GM21529 (cell line): Measurements from ENCODE around the gene TEX54.
"Not testable (repeated sequence)": the region's sequence is repeated elsewhere in the genome, so short reads cannot be mapped to it uniquely, and the experiment has no call there.

ENCODE experiments used
- ATAC-seq: cut with Tn5 transposase; IDR thresholded peaks from one replicate; pipeline ENCODE4 v1.9.1; 2021; ENCODE audit not compliant: unreplicated experiment

The TEX54 gene

DNA sequence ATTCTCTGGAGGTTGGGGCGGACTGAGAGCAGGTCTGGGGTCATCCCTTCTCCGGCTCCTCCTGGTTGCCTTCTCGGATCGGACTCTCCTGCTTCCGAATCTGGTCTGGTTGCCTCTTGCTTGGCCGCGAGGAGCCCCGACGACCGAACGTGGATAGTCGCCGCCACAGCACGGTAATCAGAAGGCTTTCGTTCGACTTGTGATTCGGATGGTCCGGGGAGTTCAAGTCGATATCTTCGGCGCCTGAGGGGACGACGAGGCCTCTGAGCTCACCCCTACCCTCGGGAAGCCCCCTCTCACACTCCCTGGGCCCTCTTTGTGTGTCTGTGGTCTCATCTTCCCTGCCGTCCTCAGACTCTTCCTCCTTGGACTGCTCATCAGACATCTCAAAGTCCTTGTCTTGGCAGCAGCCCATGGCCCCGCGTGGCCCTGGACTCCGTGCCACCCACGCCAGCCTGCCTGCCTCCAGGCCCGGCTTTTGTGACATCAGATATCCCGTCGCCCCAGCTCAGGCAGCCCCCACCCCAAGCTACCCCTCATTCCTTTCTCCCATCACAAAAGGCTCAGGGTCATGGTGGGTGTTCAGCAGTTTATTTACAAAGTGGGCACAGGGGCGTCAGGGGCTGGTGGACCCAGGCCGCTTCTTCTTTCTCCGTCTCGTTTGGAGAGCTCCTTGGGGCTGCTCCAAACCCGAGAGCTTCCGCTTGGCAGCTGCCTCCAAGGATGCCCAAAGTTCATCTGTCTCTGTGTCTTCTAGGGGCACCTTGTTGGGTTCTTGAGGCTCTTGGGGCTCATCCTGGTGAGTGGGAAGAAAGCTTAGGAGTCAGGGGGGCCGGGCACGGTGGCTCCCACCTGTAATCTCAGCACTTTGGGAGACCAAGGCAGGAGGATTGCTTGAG is at the start of gene TEX54:
TSS of gene TEX54 (minus strand) at position 506 of the 899 bp plus-strand sequence.
- ATAC-seq, result peak; percentile 4

DNA sequence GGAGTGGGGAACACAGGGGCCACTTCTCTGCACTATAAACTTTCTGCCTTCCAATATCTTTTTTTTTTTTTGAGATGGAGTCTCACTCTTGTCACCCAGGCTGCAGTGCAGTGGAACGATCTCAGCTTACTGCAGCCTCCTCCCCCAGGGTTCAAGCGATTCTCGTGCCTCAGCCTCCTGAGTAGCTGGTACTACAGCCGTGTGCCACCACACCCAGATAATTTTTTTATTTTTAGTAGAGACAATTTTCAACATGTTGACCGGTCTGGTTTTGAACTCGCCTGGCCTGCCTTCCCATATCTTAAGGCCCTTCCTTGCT is 49.7 kb upstream of the TEX54 start:
- ATAC-seq, result no peak

DNA sequence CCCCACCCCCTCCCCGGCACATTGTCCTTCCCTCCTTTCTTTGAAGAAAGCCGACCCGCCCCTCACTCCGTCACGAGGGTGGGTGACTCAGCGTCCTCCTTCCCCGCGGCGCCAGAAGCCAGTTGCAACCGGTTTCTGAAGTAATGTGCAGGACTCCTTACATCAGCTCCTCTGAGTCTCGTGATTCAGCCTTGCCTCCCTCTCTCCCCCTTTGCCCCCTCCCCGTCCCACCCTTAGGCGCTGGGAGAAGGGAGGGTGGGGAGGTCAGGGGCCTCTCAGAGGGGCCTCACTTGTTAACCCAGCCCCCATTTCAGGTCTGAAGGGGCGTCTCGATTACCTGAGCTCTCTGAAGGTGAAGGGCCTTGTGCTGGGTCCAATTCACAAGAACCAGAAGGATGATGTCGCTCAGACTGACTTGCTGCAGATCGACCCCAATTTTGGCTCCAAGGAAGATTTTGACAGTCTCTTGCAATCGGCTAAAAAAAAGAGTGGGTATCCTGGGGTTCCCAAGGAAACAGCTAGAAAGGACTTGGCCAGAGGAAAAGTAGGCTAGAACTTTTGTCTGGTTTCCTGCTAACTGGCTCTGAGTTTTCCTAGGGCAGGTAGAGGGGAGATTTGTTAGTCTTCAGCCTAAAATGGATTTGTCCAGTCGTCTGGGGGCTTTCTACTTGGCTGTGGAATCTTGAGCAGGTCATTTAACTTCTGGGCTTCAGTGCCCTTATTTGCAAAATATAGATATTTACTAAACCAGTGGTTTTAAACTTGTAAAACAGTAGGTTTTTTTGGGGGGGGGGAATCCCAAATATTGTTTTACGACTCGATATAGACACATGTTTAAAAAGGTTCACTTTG is 49.2 kb upstream of the TEX54 start:
- peak; percentile 38 for ATAC-seq

DNA sequence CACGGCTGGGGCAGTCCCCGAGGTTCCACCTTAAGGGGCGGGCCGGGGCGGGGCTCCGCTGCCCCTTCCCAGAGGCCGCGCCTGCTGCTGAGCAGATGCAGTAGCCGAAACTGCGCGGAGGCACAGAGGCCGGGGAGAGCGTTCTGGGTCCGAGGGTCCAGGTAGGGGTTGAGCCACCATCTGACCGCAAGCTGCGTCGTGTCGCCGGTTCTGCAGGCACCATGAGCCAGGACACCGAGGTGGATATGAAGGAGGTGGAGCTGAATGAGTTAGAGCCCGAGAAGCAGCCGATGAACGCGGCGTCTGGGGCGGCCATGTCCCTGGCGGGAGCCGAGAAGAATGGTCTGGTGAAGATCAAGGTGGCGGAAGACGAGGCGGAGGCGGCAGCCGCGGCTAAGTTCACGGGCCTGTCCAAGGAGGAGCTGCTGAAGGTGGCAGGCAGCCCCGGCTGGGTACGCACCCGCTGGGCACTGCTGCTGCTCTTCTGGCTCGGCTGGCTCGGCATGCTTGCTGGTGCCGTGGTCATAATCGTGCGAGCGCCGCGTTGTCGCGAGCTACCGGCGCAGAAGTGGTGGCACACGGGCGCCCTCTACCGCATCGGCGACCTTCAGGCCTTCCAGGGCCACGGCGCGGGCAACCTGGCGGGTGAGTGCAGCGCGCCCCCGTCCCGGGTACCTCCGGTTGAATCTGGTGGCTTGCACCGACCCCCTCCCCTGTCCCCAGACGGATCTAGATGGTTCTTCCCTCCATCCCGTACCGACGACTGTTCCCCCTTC is 48.4 kb upstream of the TEX54 start, which contains the start of gene SLC3A2:
TSS of gene SLC3A2 (plus strand) at position 94 of the 776 bp plus-strand sequence. CDS start at position 222, 128 bp downstream.
- ATAC-seq, result peak; percentile 75

DNA sequence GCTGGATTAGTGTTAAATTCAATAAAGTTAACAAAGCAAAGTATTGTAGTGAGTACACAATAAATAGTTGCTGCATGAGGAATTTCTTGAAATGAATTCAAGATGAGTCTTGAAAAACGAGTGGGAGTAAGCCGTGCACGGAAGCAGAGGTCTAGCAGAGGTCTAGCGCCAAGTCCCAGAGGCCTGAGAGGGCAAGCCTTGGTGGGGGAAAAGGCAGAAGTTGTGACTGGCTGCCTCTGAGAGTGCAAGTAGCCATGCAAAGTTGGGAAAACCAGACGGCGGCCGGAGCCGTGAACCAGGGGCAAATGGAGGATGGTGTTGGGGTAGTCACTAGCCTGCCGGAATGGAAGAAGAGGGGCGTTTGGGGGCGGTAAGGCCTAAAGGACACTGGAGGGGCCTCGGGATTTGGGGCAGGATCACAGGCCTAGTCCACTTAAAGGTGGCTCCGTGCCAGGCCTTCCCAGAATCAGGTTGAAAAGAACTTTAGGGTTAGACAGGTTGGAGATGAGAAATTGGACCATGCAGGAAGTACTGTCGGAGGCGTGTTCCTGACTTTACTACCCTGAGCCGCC is 47.7 kb upstream of the TEX54 start:
- peak; percentile 30 for ATAC-seq

DNA sequence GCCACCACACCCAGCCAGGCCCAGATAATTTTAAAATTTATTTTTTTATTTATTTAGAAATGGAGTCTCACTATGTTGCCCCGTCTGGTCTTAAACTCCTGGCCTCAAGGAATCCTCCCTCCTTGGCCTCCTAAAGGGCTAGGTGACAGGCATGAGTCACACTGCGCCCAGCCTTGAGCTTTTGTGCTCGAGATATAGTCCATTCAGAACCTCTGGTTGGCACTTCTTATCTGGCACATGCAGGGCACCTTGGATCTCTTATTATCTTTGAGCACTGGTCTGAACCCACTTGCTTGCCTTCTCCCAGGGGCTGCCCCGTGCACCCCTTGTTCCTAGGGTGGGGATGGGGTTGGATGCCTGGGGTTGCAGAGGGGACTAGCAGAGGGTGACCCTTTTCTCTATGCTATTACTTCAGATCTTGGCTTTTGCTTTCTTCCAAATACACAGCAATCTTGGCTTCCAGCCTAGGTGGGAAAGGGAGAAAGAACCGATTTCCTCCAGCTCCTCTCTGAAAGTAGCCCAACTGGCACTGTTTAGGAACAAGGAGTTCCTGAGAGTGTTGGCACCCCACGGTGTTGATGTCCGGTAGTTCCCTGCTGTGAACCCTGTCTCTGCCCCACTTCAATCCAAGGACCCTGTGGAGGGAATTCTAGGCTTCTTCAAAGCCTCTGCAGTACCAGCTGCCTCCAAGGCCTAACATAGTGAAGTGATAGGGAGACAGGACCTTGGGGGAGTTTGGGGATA is 46.8 kb upstream of the TEX54 start:
- no peak for ATAC-seq

DNA sequence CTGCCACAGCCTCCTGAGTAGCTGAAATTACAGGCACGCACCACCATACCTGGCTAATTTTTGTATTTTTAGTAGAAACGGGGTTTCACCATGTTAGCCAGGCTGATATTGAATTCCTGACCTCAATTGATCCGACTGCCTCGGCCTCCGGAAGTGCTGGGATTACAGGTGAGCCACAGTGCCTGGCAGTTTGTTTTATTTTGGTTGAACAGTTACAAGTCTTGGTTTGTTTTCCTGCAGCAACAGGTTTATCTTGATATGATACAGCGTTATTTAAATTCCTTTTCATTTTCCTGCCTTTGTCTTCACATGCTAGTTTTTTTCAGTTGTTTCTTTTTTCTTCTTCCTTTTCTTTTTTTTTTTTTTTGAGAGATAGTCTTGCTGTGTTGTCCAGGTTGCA is 44.1 kb upstream of the TEX54 start:
- ATAC-seq, result no peak

DNA sequence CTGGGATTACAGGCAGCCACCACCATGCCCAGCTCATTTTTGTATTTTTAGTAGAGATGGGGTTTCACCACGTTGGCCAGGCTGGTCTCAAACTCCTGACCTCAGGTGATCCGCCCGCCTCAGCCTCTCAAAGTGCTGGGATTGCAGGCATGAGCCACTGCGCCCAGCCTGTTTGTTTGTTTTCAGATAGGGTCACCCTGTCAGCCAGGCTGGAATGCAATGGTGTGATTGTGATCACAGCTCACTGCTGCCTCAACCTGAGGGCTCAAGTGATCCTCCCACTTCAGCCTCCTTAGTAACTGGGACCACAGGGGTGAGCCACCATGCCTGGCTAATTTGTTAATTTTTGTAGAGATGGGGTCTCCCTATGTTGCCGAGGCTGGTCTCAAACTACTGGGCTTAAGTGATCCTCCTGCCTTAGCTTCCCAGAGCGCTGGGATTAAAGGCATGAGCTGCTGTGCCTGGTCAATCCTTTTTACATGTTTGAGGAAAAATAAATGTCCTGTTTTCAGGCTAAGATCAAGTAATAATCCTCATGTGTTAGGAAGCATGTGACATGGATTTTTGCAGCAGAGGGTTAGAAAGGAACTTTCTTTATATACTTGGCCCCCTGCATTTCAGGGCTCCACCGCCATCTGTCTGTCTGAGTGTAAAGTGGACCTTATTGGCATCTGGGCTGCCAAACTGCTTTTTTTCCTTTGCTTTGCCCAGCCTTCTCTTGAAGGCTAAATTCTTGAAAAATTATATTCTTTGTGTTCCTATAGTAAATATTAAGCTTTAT is 43.2 kb upstream of the TEX54 start:
- no peak for ATAC-seq

DNA sequence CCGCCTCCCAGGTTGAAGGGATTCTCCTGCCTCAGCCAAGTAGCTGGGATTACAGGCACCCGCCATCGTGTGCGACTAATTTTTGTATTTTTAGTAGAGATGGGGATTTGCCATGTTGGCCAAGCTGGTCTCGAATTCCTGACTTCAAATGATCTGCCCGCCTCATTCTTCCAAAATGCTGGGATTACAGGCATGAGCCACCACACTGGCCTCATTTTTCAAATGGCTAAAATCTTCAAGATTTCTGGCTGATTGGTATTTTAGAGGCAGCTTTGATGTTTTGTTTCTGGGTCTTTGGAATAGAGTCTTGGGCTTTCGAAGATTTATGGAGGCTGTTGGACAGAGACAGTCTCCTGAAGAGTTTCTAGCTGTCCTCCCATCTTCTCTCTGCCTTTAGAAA is 42.2 kb upstream of the TEX54 start:
- no peak for ATAC-seq

DNA sequence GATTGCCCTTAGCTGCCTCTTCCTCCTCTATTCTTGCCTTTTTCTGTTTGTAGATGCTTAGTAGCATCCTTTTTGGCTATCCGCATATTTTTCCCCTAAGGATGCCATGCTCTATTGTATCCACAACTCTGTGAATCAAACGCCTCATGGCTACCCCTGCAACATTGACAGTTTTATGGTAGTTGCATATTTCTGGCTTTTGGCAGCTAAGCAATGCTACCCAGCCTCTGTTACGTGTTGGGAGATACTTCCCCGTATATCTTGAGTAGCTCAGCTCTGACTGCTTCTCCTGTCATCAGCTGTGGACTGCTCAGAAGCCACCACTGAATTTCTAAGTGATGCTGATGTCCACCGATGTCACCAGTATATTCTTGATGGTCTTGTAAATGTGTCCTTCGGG is 33.0 kb upstream of the TEX54 start:
- ATAC-seq, result no peak

DNA sequence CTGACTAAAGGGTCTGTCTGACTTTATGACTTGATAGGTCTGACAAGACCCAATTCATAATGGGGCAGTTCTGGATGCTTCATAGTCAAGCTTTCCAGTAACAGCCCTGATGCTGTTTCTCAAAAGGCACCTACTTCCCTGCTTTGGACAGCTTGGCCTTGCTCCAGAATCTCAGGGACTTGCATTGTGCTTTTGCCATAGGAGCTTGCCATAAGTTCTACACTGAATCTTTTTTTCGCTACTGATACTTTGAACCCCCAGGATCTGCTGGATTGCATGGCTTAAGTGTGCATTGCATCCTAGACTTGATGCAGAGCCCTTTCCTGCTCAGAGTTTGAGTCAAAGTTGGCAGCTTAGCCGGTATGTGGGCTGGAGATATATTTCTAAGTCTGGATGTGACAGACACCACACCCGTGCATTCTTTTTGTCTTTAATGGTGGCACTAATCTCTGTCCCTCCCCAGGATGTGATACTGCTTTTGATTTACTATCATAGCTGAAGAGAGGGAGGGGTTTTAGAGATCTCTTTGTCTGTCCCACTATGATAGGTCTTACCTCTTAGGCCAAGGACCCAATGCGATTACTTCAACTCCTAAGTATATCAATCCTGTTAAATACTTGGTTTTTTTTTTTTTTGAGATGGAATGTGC is 31.2 kb upstream of the TEX54 start:
- ATAC-seq, result no peak

DNA sequence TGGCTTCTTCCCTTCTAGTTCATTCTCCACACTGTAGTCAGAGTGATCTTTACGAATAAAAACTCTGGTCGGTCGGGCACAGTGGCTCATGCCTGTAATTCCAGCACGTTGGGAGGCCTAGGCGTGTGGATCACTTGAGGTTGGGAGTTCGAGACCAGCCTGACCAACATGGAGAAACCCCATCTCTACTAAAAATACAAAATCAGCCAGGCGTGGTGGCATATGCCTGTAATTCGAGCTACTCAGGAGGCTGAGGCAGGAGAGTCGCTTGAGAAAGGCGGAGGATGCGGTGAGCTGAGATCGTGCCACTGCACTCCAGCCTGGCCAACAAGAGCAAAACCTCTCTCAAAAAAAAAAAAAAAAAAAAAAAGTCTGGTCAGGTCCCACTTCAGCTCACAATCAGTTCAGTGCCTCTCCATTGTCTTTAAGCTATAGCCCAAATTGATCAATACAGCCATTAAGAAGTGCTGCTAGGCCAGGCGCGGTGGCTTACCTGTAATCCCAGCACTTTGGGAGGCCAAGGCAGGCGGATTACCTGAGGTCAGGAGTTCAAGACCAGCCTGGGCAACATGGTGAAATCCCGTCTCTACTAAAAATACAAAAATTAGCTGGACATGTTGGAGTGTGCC is 29.0 kb upstream of the TEX54 start:
- not testable (repeated sequence) for ATAC-seq

DNA sequence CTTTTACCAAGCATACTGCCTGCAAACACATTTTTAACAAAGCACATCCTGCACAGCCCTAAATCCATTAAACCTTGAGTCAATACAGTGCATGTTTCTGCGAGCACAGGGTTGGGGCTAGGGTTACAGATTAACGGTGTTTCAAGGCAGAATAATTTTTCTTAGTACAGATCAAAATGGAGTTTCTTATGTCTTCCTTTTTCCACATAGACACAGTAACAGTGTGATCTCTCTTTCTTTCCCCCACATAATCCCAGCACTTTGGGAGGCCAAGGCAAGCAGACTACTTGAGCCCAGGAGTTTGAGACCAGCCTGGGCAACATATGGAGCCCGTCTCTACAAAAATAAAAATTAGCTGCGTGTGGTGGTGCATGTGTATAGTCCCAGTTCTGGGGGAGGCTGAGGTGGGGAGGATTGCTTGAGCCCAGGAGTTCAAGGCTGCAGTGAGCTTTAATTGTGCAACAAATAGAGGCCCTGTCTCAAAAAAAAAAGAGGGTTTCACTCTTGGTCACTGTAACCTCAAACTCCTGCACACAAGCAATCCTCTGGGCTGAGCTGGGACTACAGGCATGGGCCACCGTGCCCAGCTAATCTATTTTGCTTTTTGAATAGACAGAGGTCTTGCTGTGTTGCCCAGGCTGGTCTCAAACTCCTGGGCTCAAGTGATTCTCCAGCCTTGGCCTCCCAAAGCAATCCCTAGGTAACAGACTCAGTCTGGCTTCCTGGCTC is 28.4 kb upstream of the TEX54 start:
- ATAC-seq, result no peak

DNA sequence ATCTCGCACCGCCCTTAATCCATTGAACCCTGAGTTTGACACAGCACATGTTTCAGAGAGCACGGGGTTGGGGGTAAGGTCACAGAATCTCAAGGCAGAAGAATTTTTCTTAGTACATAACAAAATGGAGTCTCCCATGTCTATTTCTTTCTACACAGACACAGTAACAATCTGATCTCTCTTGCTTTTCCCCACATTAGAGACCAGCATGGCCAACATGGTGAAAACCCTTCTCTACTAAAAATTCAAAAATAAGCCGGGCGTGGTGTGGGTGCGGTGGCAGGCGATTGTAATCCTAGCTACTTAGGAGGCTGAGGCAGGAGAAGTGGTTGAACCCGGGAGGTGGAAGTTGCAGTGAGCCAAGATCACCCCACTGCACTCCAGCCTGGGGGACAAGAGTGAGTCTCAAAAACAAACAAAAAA is 26.7 kb upstream of the TEX54 start:
- not testable (repeated sequence) for ATAC-seq

DNA sequence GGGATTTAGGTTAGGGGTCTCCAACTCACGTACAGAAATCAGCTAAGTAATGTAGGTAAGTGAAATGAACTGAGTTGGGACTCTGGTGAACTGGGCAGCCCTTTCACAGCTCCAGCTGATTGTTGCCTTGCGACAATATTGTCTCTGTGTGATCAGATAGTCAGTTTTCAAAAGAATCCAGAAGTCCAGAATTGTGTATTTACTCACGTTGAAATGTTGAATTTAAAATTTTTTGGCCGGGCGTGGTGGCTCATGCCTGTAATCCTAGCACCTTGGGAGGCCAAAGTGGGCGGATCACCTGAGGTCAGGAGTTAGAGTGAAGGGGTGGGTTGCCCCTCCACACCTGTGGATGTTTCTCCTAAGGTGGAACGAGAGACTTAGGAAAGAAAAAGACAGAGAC is 25.6 kb upstream of the TEX54 start:
- no peak for ATAC-seq

DNA sequence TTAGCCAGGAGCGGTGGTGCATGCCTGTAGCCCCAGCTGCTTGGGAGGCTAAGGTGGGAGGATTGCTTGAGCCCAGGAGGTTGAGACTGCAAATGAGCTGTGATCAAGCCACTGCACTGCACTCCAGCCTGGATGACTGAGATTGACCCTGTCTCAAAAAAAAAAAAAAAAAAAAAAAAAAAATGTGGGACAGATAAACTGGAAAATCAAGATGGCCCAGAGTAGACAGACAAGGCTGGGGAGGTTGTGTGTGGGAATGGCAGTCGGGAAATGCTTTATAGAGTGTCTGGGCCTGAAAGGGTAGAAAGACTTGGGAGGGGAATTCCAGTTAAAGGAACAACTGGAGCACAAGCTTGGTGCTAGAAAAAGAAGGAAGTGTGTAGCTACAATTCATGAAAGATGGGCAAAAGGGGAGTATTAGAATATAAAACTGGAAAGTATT is 24.9 kb upstream of the TEX54 start:
- ATAC-seq, result no peak

DNA sequence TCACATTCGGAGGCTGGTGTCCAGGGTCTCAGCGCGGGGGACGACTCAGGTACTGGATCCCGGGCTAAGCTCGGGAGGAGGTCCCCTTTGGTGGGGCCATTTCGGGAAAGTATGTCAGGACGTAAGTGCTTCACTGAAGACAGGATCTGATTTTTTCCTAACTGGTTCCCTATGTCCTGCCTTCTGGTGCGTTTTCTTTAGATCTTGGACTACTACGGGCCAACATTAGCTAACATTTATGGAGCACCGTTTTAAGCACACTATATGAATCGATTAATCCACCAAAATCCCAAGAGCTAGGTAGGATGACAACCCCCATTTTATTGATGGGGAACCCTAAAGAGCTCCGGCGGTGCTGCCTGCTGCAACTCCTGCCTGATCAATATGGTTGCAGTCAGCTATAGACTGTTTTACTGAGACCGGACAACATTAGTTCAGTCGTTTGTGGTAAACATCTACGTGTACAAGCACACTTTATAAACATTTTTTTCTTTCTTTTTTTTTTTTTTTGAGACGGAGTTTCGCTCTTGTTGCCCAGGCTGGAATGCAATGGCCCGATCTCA is 23.8 kb upstream of the TEX54 start:
- peak; percentile 4 for ATAC-seq
